ENCODE data around the gene CEP164. TPM values are rescaled to one million over a fixed set of nuclear protein-coding genes. Genes with fewer than 3 reads are reported as not detected.

The CEP164 gene
- total and polyA plus RNA-seq, 2 of the 4 experiments (the other 2 are of a cell fraction): 23.3 to 26.9 TPM

GRCh38 chr11:117424781-117425180, 97.1 kb downstream of the CEP164 start:
- H3K9me3 ChIP-seq (ENCODE audit: control insufficient read depth, insufficient read depth, low read length): no peaks in the 10 kb centered on the region
- H2AK5ac ChIP-seq (ENCODE audit: low read depth, low read length): no peak overlapping the region
- no peak overlapping the region for H3K27ac ChIP-seq (ENCODE audit: insufficient read depth, low read length)
- 23% methylated on average over 3 of the region's 4 CpGs; no CpG with 5 or more reads in 1 of the 2 experiments for WGBS, 2 experiments (ENCODE audit: extremely low coverage in 2 of 2, insufficient read length in 1 of 2)
- H3K18ac ChIP-seq (ENCODE audit: low read depth, low read length): no peak overlapping the region
- ChIA-PET CTCF (interaction anchor here (0.9 to 2.7 kb wide), 2 partner anchors 20 to 394 kb away, joined by 3 to 16 read pairs; no protein-coding TSS in a partner anchor), POLR2A (ENCODE audit: unreplicated experiment) (no interaction called here)
- H3K36me3 ChIP-seq (ENCODE audit: control insufficient read depth, insufficient read depth, low read length): no peaks in the 10 kb centered on the region
- no peak overlapping the region for H2BK15ac ChIP-seq (ENCODE audit: low read depth, low read length)
- dilution Hi-C loops (cut with HindIII; ENCODE audit: low sequenced_read_pairs, unreplicated experiment): no loop called here
- H3K56ac ChIP-seq (ENCODE audit: extremely low read depth, insufficient read depth, low read length): no peak overlapping the region
- H4K8ac ChIP-seq (ENCODE audit: low read depth in 2 of 2, low read length in 2 of 2): no peak overlapping the region
- no peaks in the 10 kb centered on the region for H3K9me1 ChIP-seq (ENCODE audit: insufficient read depth, low read length)
- H3K9ac ChIP-seq (ENCODE audit: low read depth, low read length): no peak overlapping the region
- TF ChIP-seq MAFK (IDR thresholded peaks at IDR 0.05; ENCODE audit: low read depth, low read length) (no peak), MXI1 (IDR thresholded peaks at IDR 0.05; ENCODE audit: borderline replicate concordance, low read depth, low read length) (no peak), CEBPB (IDR thresholded peaks at IDR 0.05; ENCODE audit: low read depth, low read length) (no peak), FOS (IDR thresholded peaks at IDR 0.05; ENCODE audit: low read depth, low read length) (no peak), NFE2L2 (IDR thresholded peaks at IDR 0.05; ENCODE audit: low read depth, low read length) (no peak), RAD21 (IDR thresholded peaks at IDR 0.05; ENCODE audit: low read length) (no peak), POLR2A (IDR thresholded peaks at IDR 0.05; ENCODE audit: low read depth, low read length) (no peak), SMC3 (IDR thresholded peaks at IDR 0.05; ENCODE audit: low read depth, low read length) (no peak), CHD1 (IDR thresholded peaks at IDR 0.05; ENCODE audit: low read depth, low read length) (no peak), RFX5 (IDR thresholded peaks at IDR 0.05; ENCODE audit: low read depth, low read length) (no peak), BHLHE40 (IDR thresholded peaks at IDR 0.05; ENCODE audit: low read depth, low read length) (no peak)
- TF ChIP-seq, protein P1, sequence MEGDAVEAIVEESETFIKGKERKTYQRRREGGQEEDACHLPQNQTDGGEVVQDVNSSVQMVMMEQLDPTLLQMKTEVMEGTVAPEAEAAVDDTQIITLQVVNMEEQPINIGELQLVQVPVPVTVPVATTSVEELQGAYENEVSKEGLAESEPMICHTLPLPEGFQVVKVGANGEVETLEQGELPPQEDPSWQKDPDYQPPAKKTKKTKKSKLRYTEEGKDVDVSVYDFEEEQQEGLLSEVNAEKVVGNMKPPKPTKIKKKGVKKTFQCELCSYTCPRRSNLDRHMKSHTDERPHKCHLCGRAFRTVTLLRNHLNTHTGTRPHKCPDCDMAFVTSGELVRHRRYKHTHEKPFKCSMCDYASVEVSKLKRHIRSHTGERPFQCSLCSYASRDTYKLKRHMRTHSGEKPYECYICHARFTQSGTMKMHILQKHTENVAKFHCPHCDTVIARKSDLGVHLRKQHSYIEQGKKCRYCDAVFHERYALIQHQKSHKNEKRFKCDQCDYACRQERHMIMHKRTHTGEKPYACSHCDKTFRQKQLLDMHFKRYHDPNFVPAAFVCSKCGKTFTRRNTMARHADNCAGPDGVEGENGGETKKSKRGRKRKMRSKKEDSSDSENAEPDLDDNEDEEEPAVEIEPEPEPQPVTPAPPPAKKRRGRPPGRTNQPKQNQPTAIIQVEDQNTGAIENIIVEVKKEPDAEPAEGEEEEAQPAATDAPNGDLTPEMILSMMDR (conservative IDR thresholded peaks at IDR 0.05; ENCODE audit: low read depth, low read length): no peak
- TF ChIP-seq, protein P2, sequence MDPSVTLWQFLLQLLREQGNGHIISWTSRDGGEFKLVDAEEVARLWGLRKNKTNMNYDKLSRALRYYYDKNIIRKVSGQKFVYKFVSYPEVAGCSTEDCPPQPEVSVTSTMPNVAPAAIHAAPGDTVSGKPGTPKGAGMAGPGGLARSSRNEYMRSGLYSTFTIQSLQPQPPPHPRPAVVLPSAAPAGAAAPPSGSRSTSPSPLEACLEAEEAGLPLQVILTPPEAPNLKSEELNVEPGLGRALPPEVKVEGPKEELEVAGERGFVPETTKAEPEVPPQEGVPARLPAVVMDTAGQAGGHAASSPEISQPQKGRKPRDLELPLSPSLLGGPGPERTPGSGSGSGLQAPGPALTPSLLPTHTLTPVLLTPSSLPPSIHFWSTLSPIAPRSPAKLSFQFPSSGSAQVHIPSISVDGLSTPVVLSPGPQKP (IDR thresholded peaks at IDR 0.05; ENCODE audit: borderline replicate concordance, low read depth, low read length): no peak
- no TSS peak for BruUV-seq (replicated peaks)
- no peak overlapping the region for H3K4me2 ChIP-seq (ENCODE audit: low read depth, low read length)
- no peak overlapping the region for H3K14ac ChIP-seq (replicated peaks; ENCODE audit: low read depth, low read length)
- no peaks in the 10 kb centered on the region for H3K79me1 ChIP-seq (ENCODE audit: low read depth in 1 of 2, low read length in 2 of 2)
- no peak overlapping the region for H2BK120ac ChIP-seq (ENCODE audit: low read depth, low read length)
- H2BK20ac ChIP-seq (ENCODE audit: low read depth, low read length): no peak overlapping the region
- no peak overlapping the region for H4K91ac ChIP-seq (ENCODE audit: insufficient read depth, low read depth, low read length)
- no peaks in the 10 kb centered on the region for H4K20me1 ChIP-seq (ENCODE audit: insufficient read depth, low read length)
- in situ Hi-C loops (cut with MboI; ENCODE audit: low sequenced_read_pairs): no loop called here
- no peak overlapping the region for H2AFZ ChIP-seq (replicated peaks; ENCODE audit: low read length, poor library complexity)
- ATAC-seq (ENCODE audit: low read depth) (no peak), DNase-seq (no peak)
- H2BK5ac ChIP-seq (ENCODE audit: low read depth, low read length, poor library complexity, severe bottlenecking): no peak overlapping the region
- H4K5ac ChIP-seq (ENCODE audit: low read depth, low read length): no peak overlapping the region
- intact Hi-C loops (cut with micrococcal nuclease): no loop called here
- no peaks in the 10 kb centered on the region for H3K4me1 ChIP-seq (ENCODE audit: control insufficient read depth, insufficient read depth, low read length)
- H3K23ac ChIP-seq (ENCODE audit: low read depth, low read length): no peak overlapping the region
- H3K4ac ChIP-seq (ENCODE audit: low read depth, low read length): no peak overlapping the region
- H3K4me3 ChIP-seq (ENCODE audit: insufficient read depth, low read depth, low read length): no peak overlapping the region
- H2AK9ac ChIP-seq (replicated peaks; ENCODE audit: low read depth, low read length, poor library complexity): no peak overlapping the region
- peaks cover 31% of the 10 kb centered on the region for H3K27me3 ChIP-seq (ENCODE audit: control insufficient read depth, insufficient read depth, low read length)

Data from IMR-90 (cell line).